Type B pancreatic cell (in vitro differentiated cells): ENCODE measurements around the gene AASDH. TPM values are rescaled to one million over a fixed set of nuclear protein-coding genes. Genes with fewer than 3 reads are reported as not detected.

Experiments
- DNase-seq: peaks from one replicate; pipeline ENCODE4 v3.0.0; 2021; ENCODE audit warnings: mixed read lengths; ENCODE audit not compliant: unreplicated experiment; ENCODE audit errors: extremely low spot score
- H3K27ac Mint-ChIP-seq: 2 replicates; pipeline ENCODE4 v1.8.0; 2021; ENCODE audit warnings: mild to moderate bottlenecking, mixed read lengths
- H3K27me3 Mint-ChIP-seq: 2 replicates; pipeline ENCODE4 v1.8.0; 2021; ENCODE audit warnings: mixed read lengths
- H3K36me3 Mint-ChIP-seq: 2 replicates; pipeline ENCODE4 v1.8.0; 2021; ENCODE audit warnings: mixed read lengths
- H3K4me1 Mint-ChIP-seq: one replicate; pipeline ENCODE4 v1.8.0; 2021; ENCODE audit warnings: mixed read lengths; ENCODE audit not compliant: unreplicated experiment
- H3K4me3 Mint-ChIP-seq: 2 replicates; pipeline ENCODE4 v1.8.0; 2021; ENCODE audit warnings: mild to moderate bottlenecking, mixed read lengths
- H3K9me3 Mint-ChIP-seq: 2 replicates; pipeline ENCODE4 v1.8.0; 2021; ENCODE audit warnings: mixed read lengths
- total RNA-seq: library from RNA; stranded (reverse); gene quantifications from 2 replicates; pipeline ENCODE4 v1.2.1, GENCODE V29; 2021; ENCODE audit warnings: low replicate concordance
- TF ChIP-seq, protein P1 (sequence below): fragments of 200-600 bp; sonication (generic); conservative IDR thresholded peaks from 2 replicates; pipeline ENCODE4 v1.5.0; 2021; ENCODE audit warnings: antibody characterized with exemption, mild to moderate bottlenecking

AASDH gene
- total RNA-seq, 1 donor from 2014 or later, result 19.2 TPM

DNA sequence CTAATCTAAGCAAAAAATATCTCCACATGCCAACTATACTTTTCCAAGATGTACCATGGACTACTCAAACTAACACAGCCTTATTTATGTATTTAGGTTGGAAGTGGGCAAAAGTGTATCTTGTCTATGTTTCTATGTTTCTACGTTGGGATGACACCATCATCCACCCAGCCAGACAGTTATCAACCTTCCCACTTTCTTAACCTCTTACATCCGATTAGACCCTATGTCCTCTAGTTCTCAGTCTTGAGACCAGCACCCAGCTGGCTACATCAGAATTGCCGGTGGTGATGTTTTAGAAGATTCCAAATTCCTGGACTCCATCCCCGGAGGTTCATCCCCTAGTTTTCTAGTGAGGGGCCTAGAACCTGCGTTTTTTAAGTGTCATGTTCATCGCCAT is 1.0 kb upstream of the AASDH start:
- no peaks in the 10 kb centered on the region for H3K36me3 Mint-ChIP-seq
- peaks cover 28% of the 10 kb centered on the region for H3K4me1 Mint-ChIP-seq
- peak overlapping the region; percentile 94 for H3K4me3 Mint-ChIP-seq

DNA sequence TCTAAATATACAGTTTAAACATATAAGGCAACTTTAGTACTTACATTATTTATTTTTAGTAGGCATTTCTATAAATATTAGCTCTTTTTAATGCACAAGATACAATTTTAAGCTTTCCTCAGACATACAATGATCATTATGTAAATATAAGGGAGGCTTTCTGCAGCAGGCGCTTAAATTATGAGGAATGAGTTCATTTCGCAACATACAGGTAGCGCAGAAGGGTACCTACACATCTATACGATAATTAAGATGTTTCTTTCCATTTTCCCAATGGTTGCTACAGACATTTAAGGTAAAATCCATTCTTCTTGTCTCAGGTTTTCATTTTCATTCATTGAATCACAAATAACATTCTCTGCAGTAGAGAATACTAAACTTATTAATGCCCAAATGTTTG is 1.2 kb downstream of the AASDH start:
- peaks cover 28% of the 10 kb centered on the region for H3K4me1 Mint-ChIP-seq
- no peaks in the 10 kb centered on the region for H3K27me3 Mint-ChIP-seq
- TF ChIP-seq, protein P1, sequence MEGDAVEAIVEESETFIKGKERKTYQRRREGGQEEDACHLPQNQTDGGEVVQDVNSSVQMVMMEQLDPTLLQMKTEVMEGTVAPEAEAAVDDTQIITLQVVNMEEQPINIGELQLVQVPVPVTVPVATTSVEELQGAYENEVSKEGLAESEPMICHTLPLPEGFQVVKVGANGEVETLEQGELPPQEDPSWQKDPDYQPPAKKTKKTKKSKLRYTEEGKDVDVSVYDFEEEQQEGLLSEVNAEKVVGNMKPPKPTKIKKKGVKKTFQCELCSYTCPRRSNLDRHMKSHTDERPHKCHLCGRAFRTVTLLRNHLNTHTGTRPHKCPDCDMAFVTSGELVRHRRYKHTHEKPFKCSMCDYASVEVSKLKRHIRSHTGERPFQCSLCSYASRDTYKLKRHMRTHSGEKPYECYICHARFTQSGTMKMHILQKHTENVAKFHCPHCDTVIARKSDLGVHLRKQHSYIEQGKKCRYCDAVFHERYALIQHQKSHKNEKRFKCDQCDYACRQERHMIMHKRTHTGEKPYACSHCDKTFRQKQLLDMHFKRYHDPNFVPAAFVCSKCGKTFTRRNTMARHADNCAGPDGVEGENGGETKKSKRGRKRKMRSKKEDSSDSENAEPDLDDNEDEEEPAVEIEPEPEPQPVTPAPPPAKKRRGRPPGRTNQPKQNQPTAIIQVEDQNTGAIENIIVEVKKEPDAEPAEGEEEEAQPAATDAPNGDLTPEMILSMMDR, result no peak
- no peaks in the 10 kb centered on the region for H3K9me3 Mint-ChIP-seq
- peak overlapping the region; percentile 94 for H3K4me3 Mint-ChIP-seq
- no peak for DNase-seq
- no peaks in the 10 kb centered on the region for H3K36me3 Mint-ChIP-seq
- H3K27ac Mint-ChIP-seq, result peak overlapping the region; percentile 100

More for the DNA sequence above, 1.0 kb upstream of the AASDH start:
- Mint-ChIP-seq H3K27me3 (no peaks in the 10 kb centered on the region), H3K27ac (peak overlapping the region; percentile 100), H3K9me3 (no peaks in the 10 kb centered on the region)
- TF ChIP-seq, protein P1, result no peak
- no peak for DNase-seq

DNA sequence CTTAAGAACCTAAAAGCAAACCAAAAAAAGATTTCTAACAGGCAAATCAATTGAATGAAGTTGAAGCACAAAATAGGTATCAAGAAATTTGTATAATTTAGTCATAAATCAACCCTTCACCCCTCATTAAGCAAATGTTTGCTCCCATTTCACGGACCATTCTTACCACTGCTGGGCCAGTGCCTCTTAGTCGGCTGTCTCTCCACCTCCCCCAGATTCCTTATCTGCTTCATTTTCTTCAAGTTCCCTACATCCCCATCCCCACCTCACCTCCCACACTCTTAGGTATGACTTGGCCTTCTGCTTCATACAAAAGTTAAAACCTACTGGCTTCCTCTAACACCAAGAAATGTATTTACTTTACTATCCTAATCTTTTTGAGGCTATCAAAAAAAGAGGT is 11.8 kb downstream of the AASDH start:
- Mint-ChIP-seq H3K27me3 (no peaks in the 10 kb centered on the region), H3K4me1 (no peaks in the 10 kb centered on the region), H3K27ac (no peak overlapping the region), H3K4me3 (no peak overlapping the region), H3K9me3 (no peaks in the 10 kb centered on the region), H3K36me3 (peaks cover 23% of the 10 kb centered on the region)
- no peak for DNase-seq
- TF ChIP-seq, protein P1, result no peak

DNA sequence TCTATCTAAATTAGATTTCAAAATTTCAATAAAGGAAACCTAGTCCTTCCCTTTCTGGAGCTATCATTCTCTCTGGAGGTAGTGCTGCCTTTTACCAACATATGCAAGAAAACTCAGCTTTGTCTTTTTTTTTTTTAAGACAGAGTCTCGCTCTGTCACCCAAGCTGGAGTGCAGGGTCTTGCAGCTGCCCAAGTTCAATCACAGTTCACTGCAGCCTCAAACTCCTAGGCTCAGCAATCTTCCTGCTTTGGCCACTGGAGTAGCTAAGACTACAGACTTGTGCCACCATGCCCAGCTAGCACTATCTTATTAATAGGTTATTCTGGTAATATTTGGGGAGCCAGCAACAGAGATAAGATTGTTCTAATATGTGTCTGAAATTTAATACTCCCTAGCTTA is 12.3 kb downstream of the AASDH start:
- DNase-seq, result no peak
- H3K36me3 Mint-ChIP-seq, result peaks cover 24% of the 10 kb centered on the region
- H3K9me3 Mint-ChIP-seq, result no peaks in the 10 kb centered on the region
- no peaks in the 10 kb centered on the region for H3K27me3 Mint-ChIP-seq
- no peak overlapping the region for H3K4me3 Mint-ChIP-seq
- TF ChIP-seq, protein P1, result no peak
- H3K4me1 Mint-ChIP-seq, result no peaks in the 10 kb centered on the region
- H3K27ac Mint-ChIP-seq, result no peak overlapping the region

DNA sequence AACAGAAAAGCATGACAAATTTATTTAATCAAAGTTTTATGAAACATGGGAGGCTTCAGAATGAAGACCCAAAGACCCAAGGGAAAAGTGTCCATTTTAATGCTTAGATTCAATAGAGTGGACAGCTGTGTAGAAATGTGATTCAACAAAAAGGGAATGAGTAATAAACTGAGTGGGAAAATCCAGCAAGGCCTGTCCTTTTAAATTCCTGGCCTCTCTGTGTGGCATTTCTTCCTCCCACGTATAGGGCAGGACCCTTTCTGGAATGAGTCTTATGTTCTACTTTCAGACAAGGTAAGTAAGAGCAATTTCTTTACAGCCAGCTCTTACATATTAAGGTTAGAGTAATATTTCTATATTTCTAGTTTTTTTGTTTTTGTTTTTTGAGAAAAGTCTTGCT is 14.5 kb downstream of the AASDH start:
- no peak overlapping the region for H3K27ac Mint-ChIP-seq
- peaks cover 30% of the 10 kb centered on the region for H3K36me3 Mint-ChIP-seq
- TF ChIP-seq, protein P1, result no peak
- H3K27me3 Mint-ChIP-seq, result no peaks in the 10 kb centered on the region
- peaks cover 3% of the 10 kb centered on the region for H3K9me3 Mint-ChIP-seq
- no peak overlapping the region for H3K4me3 Mint-ChIP-seq
- DNase-seq, result no peak
- H3K4me1 Mint-ChIP-seq, result no peaks in the 10 kb centered on the region
